Heart left ventricle (tissue), 16 donors: Measurements from ENCODE around the gene NOP53. TPM values are rescaled to one million over a fixed set of nuclear protein-coding genes. Genes with fewer than 3 reads are reported as not detected.
A peak's percentile ranks its signal among the peaks of the same experiment; 100 is the strongest.

ENCODE experiments used
- ATAC-seq, 4 donors: fragments of 200-7000 bp; cut with Tn5 transposase; one replicate each; pipeline ENCODE4 v1.9.1; 2020 to 2022; ENCODE audit warnings: moderate library complexity in 4 of 4, mild to moderate bottlenecking in 3 of 4, moderate number of reproducible peaks in 1 of 4
- DNase-seq, 5 donors: peaks; one replicate each; pipeline ENCODE4 v3.0.0-alpha.2; 2020
- H3K27ac ChIP-seq, 12 donors: fragments of 200-600 bp; sonication (generic) in 4 of 12; one replicate each; pipeline versions ENCODE4 v1.5.0 to v1.8.0; 2016 to 2022; ENCODE audit warnings: mild to moderate bottlenecking in 2 of 12
- H3K27me3 ChIP-seq, 9 donors: fragments of 200-600 bp; sonication (generic) in 2 of 9; one replicate each; pipeline versions ENCODE4 v1.5.1 to v1.8.0; 2016 to 2022; ENCODE audit warnings: mild to moderate bottlenecking in 3 of 9
- H3K36me3 ChIP-seq, 9 donors: fragments of 200-600 bp; sonication (generic) in 2 of 9; one replicate each; pipeline versions ENCODE4 v1.5.0 to v1.8.0; 2018 to 2022; ENCODE audit warnings: mild to moderate bottlenecking in 2 of 9
- H3K4me1 ChIP-seq, 12 donors: fragments of 200-600 bp; sonication (generic) in 4 of 12; one replicate each; pipeline versions ENCODE4 v1.5.0 to v1.8.0; 2016 to 2022; ENCODE audit warnings: mild to moderate bottlenecking in 3 of 12
- H3K4me3 ChIP-seq, 12 donors: fragments of 200-600 bp; sonication (generic) in 4 of 12; one replicate each; pipeline versions ENCODE4 v1.5.0 to v1.8.0; 2017 to 2022; ENCODE audit warnings: mild to moderate bottlenecking in 9 of 12, moderate library complexity in 4 of 12
- H3K9me3 ChIP-seq, 12 donors: fragments of 200-600 bp; sonication (generic) in 4 of 12; one replicate each; pipeline versions ENCODE4 v1.5.0 to v1.8.0; 2016 to 2022; ENCODE audit warnings: mild to moderate bottlenecking in 1 of 12
- POLR2A ChIP-seq, 2 donors: fragments of 450-650 bp; IDR thresholded peaks; one replicate each; pipeline ENCODE4 v1.6.1; 2017; ENCODE audit warnings: antibody characterized with exemption in 2 of 2, mild to moderate bottlenecking in 2 of 2, moderate library complexity in 2 of 2
- WGBS, 4 donors: extraction: QIAGEN DNeasy Blood & Tissue Kit in 2 of 4; methylation state at CpG; one replicate each; pipeline versions ENCODE4 v1.1.5 to v1.1.7; 2013 to 2018; 5-methylcytosine and 5-hydroxymethylcytosine counted together
- intact Hi-C, 10 donors: fragments of 100-400 bp; cut with DNase I; formaldehyde crosslinking; loops; one replicate each; pipeline versions ENCODE4 v1.11.1 to v1.14.2; 2022
- long read RNA-seq, 3 donors: library from polyadenylated mRNA; unstranded; transcript quantifications; one replicate each; pipeline ENCODE4 v2.0.0, GENCODE V29; 2020 to 2021
- polyA plus RNA-seq, 2 donors: library from polyadenylated mRNA; stranded (reverse); fragments of 200-250 nt; gene quantifications; one replicate each; pipeline ENCODE4 v1.2.3, GENCODE V29; 2013
- total RNA-seq, 9 donors: library from RNA; depleted of rRNA in 2 of 9; stranded (reverse); fragments of >200 nt in 2 of 9; fragmentation: NEBNext Ultra II Directional in 3 of 9; extraction: Animal tissue kit (Norgen Biotek cat#: 25700) in 3 of 9; gene quantifications; one replicate each; pipeline versions ENCODE4 v1.1.0 to v1.2.4, GENCODE V29; 2016 to 2023
- TF ChIP-seq, protein P1 (sequence below), 12 donors: fragments of 200-600 bp; sonication (generic) in 4 of 12; IDR thresholded peaks; one replicate each; pipeline versions ENCODE4 v1.5.0 to v1.8.0; 2018 to 2022; ENCODE audit warnings: antibody characterized with exemption in 12 of 12, mild to moderate bottlenecking in 5 of 12
- donor health status: ischemic (EF 13 %, LVEDD 7.1; RV severe dilation, severe dysfunction).
- donor health status: healthy with polysubstance abuse.
- donor health status: DM: no; HTN: yes; CAD: no.
- donor health status: DM: no; HTN: no; CAD: no.
- donor health status: ischemic (EF 25% LVEDD 6.9; RV normal size, moderate dysfunction).
- donor health status: ischemic (EF 25% LVEDD 5.7; RV mildly dilated, moderate dysfunction).
- donor health status: healthy.
- donor health status: DM: yes; HTN: yes; CAD: no.
- donor health status: ischemic (EF 35%, LVEDD 5.7; RV mildly dilated, moderate dysfunction).
- donor health status: nonischemic (EF 11% LVEDD 7.7; RV severe dilation, severe dysfunction).
- donor health status: DM: yes; HTN: yes; CAD: no.
- donor health status: PGD.
- donor health status: ischemic (EF 29% LVEDD 5.4; RV normal size, mild dysfunction).
- donor health status: nonischemic (EF 23%, LVEDD 6.1; RV moderate dilation, normal function).

Gene NOP53
- 100 to 1,000 TPM; 132 to 206 (median 171) TPM for total RNA-seq
- polyA plus RNA-seq, result 100 to 1,000 TPM; 242 to 259 TPM
- long read RNA-seq, donor 1, transcript NOP53-201 (13 exons, 1,528 nt), result major isoform, 249 of 360 reads
- long read RNA-seq, donor 1, transcript NOP53-206 (2 exons, 265 nt), result minor isoform, 31 of 360 reads
- long read RNA-seq, donor 1, partial matches to known transcripts, result 62 of 360 reads
- long read RNA-seq, donor 1, other reads (novel, unspliced or antisense), result 18 of 360 reads
- long read RNA-seq, donor 2, transcript NOP53-201 (13 exons, 1,528 nt), result major isoform, 85 of 108 reads
- long read RNA-seq, donor 2, transcript NOP53-206 (2 exons, 265 nt), result minor isoform, 12 of 108 reads
- long read RNA-seq, donor 2, partial matches to known transcripts, result 8 of 108 reads
- long read RNA-seq, donor 2, other reads (novel, unspliced or antisense), result 3 of 108 reads
- long read RNA-seq, donor 3, transcript NOP53-201 (13 exons, 1,528 nt), result major isoform, 132 of 209 reads
- long read RNA-seq, donor 3, transcript NOP53-206 (2 exons, 265 nt), result minor isoform, 29 of 209 reads
- long read RNA-seq, donor 3, partial matches to known transcripts, result 43 of 209 reads
- long read RNA-seq, donor 3, other reads (novel, unspliced or antisense), result 5 of 209 reads

DNA sequence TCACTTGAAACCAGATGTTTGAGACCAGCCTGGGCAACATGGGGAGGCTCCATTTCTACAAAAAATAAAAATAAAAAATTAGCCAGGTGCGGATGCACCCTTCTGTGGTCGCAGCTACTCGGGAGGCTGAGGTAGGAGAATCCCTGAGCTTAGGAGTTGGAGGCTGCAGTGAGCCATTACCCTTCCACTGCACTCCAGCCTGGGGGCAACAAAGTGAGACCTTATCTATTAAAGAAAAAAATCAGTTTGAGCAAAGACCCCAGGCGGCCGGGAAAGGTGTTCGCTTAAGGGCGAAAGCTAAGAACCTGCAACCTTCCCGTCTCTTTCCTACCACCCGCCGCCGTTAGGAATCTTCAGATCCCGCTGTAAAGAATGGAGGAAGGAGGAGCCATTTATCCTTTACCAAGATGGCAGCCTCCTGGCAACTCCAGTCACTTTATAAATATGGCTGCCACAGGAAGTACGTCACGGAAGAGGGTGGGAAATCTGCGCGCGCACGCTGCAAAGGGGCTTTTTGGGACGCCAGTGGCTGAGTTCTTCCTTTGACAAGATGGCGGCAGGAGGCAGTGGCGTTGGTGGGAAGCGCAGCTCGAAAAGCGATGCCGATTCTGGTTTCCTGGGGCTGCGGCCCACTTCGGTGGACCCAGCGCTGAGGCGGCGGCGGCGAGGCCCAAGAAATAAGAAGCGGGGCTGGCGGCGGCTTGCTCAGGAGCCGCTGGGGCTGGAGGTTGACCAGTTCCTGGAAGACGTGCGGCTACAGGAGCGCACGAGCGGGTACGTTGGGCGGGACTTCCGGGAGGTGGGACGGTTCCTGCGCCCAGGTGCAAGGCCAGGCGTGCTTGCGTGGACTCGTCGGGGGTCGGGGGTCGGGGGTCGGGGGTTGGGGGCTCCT, at the start of gene NOP53:
Gene NOP53 (plus strand): TSS at position 537 of the 892 bp plus-strand sequence. CDS start 14 bp downstream, at position 551.
- peaks cover 0 to 57% (median 49%) of the 10 kb centered on the region in 9 donors for H3K36me3 ChIP-seq
- TF ChIP-seq, protein P1, sequence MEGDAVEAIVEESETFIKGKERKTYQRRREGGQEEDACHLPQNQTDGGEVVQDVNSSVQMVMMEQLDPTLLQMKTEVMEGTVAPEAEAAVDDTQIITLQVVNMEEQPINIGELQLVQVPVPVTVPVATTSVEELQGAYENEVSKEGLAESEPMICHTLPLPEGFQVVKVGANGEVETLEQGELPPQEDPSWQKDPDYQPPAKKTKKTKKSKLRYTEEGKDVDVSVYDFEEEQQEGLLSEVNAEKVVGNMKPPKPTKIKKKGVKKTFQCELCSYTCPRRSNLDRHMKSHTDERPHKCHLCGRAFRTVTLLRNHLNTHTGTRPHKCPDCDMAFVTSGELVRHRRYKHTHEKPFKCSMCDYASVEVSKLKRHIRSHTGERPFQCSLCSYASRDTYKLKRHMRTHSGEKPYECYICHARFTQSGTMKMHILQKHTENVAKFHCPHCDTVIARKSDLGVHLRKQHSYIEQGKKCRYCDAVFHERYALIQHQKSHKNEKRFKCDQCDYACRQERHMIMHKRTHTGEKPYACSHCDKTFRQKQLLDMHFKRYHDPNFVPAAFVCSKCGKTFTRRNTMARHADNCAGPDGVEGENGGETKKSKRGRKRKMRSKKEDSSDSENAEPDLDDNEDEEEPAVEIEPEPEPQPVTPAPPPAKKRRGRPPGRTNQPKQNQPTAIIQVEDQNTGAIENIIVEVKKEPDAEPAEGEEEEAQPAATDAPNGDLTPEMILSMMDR (IDR thresholded peaks at IDR 0.05), result no peak
- TF ChIP-seq POLR2A (IDR thresholded peaks at IDR 0.05), result peak in 1 of 2 donors; percentile 72
- peak within 1 kb of the TSS; percentile 47 to 96 (median 78) for H3K4me3 ChIP-seq
- H3K27ac ChIP-seq, result peak within 1 kb of the TSS; percentile 90 to 98 (median 96)
- DNase-seq (peak; percentile 96 to 98 (median 96)), ATAC-seq (peak; percentile 72 to 77 (median 76))
- WGBS, 4 donors, result 3 to 6% (median 5%) methylated on average over 30 to 53 of the region's 53 CpGs
- peaks cover 0 to 51% (median 38%) of the 10 kb centered on the region in 12 donors for H3K4me1 ChIP-seq
- no peaks in the 10 kb centered on the region for H3K27me3 ChIP-seq
- H3K9me3 ChIP-seq, result no peaks in the 10 kb centered on the region
- intact Hi-C loops, result loop anchor here in 3 of 10 donors (2.0 to 5.0 kb wide), 3 partner anchors 32 to 882 kb away; partner anchors contain the start of gene EHD2 (in 1 of the 3)

- Histone ChIP-seq H3K27ac (no peak overlapping the region), H3K9me3 (no peaks in the 10 kb centered on the region), H3K4me3 (no peak overlapping the region), H3K4me1 (peaks cover 0 to 8% (median 4%) of the 10 kb centered on the region in 12 donors), H3K36me3 (peaks cover 0 to 62% (median 45%) of the 10 kb centered on the region in 9 donors), H3K27me3 (no peaks in the 10 kb centered on the region)
- intact Hi-C loops, result loop anchor here in 7 of 10 donors (5.0 to 10.0 kb wide), 9 partner anchors 84 to 402 kb away; partner anchors contain the start of genes NAPA (in 5 of the 7) and BICRA (in 3 of the 7)
- WGBS, 4 donors, result 86 to 96% (median 90%) methylated on average over 7 to 8 of the region's 8 CpGs
- TF ChIP-seq, protein P1 (IDR thresholded peaks at IDR 0.05), result no peak
- TF ChIP-seq POLR2A (IDR thresholded peaks at IDR 0.05), result no peak
- no peak for DNase-seq
- no peak for ATAC-seq
These were observed 48.7 kb upstream of the NOP53 start for GRCh38 chr19:47696635-47697034.

- Histone ChIP-seq H3K9me3 (no peaks in the 10 kb centered on the region), H3K36me3 (peaks cover 0 to 62% (median 44%) of the 10 kb centered on the region in 9 donors), H3K27me3 (no peaks in the 10 kb centered on the region), H3K4me3 (no peak overlapping the region), H3K4me1 (peaks cover 0 to 8% (median 4%) of the 10 kb centered on the region in 12 donors), H3K27ac (peak overlapping the region in 6 of 12 donors; percentile 20 to 76 (median 43))
- peak; percentile 65 to 86 (median 84) for ATAC-seq
- TF ChIP-seq, protein P1 (IDR thresholded peaks at IDR 0.05), result peak; percentile 93 to 99 (median 97)
- TF ChIP-seq POLR2A (IDR thresholded peaks at IDR 0.05), result no peak
- intact Hi-C loops, result loop anchor here (1.0 to 10.0 kb wide), 14 partner anchors 86 to 403 kb away; partner anchors contain the start of genes NAPA (in 7 of the 10) and BICRA (in 4 of the 10)
- peak; percentile 69 to 87 (median 77) for DNase-seq
- 43 to 47% (median 45%) methylated on average over 21 of the region's 21 CpGs for WGBS, 4 donors
These were observed 47.3 kb upstream of the NOP53 start for GRCh38 chr19:47697863-47698609.
